ENCODE data around the gene CDC123.
"Not testable (repeated sequence)": the region's sequence is repeated elsewhere in the genome, so short reads cannot be mapped to it uniquely, and the experiment has no call there.

CDC123 gene

DNA sequence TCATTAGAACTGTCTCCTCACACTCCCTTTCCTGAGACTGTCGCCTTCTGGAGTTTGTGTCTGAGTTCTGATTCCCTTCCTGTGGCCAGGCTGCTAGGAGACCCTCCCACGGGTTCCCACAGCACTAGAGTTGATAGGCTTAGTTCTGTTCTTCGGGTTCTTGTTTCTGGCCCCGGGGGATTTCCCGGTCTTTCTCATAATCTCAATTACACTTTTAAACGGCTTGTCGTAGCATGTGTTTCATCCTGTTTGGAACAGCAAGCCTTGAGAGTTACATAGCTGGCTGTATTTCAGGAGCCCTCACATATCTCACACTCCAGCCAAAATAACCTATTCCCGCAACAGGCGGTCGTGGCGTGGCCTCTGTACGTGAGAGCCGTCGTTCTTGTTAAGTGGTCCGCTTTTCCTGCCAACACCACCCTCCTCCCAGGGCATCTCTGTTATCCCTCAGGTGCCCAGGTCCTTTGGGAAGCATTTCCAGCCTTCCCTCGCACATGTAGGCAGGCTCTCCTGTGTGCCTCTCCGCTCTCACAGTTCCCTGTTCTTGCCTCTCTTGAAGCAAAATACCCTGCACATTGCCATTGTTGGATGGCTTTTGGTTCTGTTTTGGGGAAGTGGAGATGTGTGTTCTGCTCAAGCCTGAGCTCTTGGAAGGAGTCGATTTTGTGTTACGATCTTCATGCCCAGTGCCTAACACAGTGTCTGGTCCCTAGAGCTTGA, 46.0 kb downstream of the CDC123 start:
- FAIRE-seq: peak; percentile 88
- no peak; the same call in 1 of the 2 replicates for TF ChIP-seq POLR2A (IDR thresholded peaks at IDR 0.05; ENCODE audit: low read depth, low read length)
- TF ChIP-seq POLR2AphosphoS5 (IDR thresholded peaks at IDR 0.05; ENCODE audit: low read depth, low read length): peak; percentile 47; the same call in 1 of the 2 replicates
- 0 out of 2 replicates have a peak, but pooled peaks have one; percentile 22 for TF ChIP-seq TAF1 (IDR thresholded peaks at IDR 0.05; ENCODE audit: low read depth, low read length)
- no peak for TF ChIP-seq POU2F2 (IDR thresholded peaks at IDR 0.05; ENCODE audit: low read depth, low read length)
- peak; percentile 82 for TF ChIP-seq SPI1 (IDR thresholded peaks at IDR 0.05; ENCODE audit: low read depth, low read length)
- TF ChIP-seq PAX5 (IDR thresholded peaks at IDR 0.05; ENCODE audit: insufficient read depth, low read length, severe bottlenecking): no peak
- peak; percentile 31 for DNase-seq (ENCODE audit: insufficient read length, low spot score)

DNA sequence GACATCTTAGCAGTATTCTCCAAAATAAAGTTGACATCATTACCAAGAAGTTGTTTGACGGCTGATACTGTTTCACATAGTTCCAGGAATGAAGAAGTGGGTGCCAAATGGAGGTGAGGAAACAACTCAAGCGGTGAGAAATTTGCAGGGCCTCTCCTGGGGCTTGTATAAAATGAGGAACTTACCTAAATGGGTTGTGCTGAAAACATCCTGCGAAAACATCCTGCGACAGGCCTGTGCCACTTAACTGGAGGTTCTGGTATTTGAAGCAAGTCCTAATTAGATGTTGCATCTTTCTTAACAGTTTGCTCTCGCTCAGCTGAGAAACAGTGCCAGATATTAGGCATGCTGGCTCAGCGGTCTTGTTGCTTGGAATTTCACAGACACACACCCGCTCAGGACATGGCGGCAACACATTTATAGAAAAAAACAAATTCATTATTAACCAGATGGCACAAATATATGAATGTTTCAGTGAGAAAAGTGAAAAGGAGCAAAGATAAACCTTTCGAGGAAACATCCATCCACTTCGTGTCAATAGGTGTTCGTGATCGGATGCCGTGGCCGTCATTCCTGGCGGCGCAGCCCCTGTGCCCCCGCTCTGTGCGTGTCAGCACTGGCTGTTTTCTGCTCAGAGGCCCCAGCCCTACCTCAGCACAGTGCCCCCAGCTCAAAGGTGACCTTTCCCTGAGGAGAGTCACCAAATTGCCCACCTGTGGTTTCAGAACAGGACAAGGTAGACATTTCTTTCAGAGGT, 48.1 kb downstream of the CDC123 start:
- TF ChIP-seq POLR2AphosphoS5 (IDR thresholded peaks at IDR 0.05; ENCODE audit: low read depth, low read length) (no peak), TAF1 (IDR thresholded peaks at IDR 0.05; ENCODE audit: low read depth, low read length) (no peak), POU2F2 (IDR thresholded peaks at IDR 0.05; ENCODE audit: low read depth, low read length) (no peak), SPI1 (IDR thresholded peaks at IDR 0.05; ENCODE audit: low read depth, low read length) (peak; percentile 77), PAX5 (IDR thresholded peaks at IDR 0.05; ENCODE audit: insufficient read depth, low read length, severe bottlenecking) (no peak), POLR2A (IDR thresholded peaks at IDR 0.05; ENCODE audit: low read depth, low read length) (no peak)
- FAIRE-seq (peak; percentile 82), DNase-seq (ENCODE audit: insufficient read length, low spot score) (no peak)

DNA sequence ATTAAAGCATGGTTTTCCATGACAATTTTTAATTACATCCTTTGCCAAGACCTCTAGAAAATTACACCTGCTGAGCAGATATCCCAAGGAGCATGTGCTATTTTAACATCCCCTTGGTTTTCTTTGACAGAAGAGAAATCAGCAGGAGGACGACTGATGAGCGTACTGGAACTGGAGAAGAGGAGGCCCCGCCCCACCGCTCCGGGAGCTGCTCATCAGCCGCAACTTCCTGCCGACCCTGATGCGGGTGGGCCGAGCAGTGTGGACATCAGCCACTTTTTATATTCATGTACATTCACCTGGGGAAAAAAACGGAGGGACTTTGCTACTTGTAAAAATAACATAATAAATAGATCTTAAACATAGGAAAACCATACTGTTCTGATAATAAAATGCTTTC, 54.2 kb downstream of the CDC123 start:
- DNase-seq (ENCODE audit: insufficient read length, low spot score) (no peak), FAIRE-seq (no peak)
- TF ChIP-seq SPI1 (IDR thresholded peaks at IDR 0.05; ENCODE audit: low read depth, low read length) (no peak), POLR2A (IDR thresholded peaks at IDR 0.05; ENCODE audit: low read depth, low read length) (no peak), POLR2AphosphoS5 (IDR thresholded peaks at IDR 0.05; ENCODE audit: low read depth, low read length) (no peak), PAX5 (IDR thresholded peaks at IDR 0.05; ENCODE audit: insufficient read depth, low read length, severe bottlenecking) (no peak), TAF1 (IDR thresholded peaks at IDR 0.05; ENCODE audit: low read depth, low read length) (no peak), POU2F2 (IDR thresholded peaks at IDR 0.05; ENCODE audit: low read depth, low read length) (no peak)

DNA sequence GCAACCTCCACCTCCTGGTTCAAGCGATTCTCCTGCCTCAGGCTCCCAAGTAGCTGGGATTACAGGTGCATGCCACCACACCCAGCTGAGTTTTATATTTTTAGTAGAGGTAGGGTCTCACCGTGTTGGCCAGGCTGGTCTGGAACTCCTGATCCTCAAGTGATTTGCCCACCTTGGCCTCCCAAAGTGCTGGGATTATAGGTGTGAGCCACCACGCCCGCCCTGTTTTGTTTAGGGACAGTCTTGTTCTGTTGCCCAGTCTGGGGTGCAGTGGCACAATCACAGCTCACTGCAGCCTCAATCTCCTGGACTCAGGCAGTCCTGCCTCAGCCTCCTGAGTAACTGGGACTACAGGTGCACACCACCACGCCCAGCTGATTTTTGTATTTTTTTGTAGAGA, 54.7 kb downstream of the CDC123 start:
- FAIRE-seq; DNase-seq (ENCODE audit: insufficient read length, low spot score): not testable (repeated sequence)

DNA sequence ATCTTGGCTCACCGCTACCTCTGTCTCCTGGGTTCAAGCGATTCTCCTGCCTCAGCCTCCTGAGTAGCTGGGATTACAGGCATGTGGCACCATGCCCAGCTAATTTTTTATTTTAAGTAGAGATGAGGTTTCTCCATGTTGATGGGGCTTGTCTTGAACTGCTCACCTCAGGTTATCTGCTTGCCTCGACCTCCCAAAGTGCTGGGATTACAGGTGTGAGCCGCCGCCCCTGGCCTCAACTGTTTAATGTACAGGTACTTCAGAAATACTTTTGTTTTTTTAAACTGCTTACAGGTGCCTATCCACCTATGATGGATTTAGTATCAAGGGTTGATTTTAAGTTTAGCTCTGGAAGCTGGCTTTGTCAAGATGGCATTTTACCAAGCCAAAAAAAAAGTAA, 55.6 kb downstream of the CDC123 start:
- no peak for FAIRE-seq
- DNase-seq (ENCODE audit: insufficient read length, low spot score): no peak
- TF ChIP-seq PAX5 (IDR thresholded peaks at IDR 0.05; ENCODE audit: insufficient read depth, low read length, severe bottlenecking) (no peak), POLR2AphosphoS5 (IDR thresholded peaks at IDR 0.05; ENCODE audit: low read depth, low read length) (no peak), POU2F2 (IDR thresholded peaks at IDR 0.05; ENCODE audit: low read depth, low read length) (no peak), POLR2A (IDR thresholded peaks at IDR 0.05; ENCODE audit: low read depth, low read length) (no peak)

DNA sequence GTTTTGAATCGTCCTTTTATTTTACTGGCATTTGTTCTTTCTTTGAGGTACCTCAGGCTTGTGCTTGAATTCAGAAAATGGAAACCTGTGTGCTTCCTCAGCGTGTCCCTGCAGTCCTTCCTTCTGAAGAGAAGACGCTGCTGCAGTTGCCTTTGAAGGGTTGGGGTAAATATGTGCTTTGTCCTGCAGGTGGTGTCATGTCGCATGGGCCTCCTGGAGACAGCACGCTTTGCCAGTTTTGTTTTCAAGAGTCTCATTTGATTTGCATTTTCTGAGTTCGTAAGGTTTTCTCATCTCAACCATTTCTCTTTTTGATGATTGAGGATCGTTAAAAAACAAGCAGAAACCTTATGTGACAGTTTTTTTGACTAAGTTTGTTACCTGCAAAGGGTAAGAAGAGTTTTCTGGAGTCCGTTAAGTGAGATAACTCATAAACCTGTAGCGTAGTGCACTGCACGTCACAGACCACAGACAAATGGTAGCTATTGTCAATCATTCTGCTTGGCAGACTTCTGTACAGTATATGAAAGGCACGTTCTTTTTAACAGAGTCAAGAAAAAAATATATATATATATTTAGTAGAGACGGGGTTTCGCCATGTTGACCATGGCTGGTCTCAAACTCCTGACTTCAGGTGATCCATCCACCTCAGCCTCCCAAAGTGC, 57.0 kb downstream of the CDC123 start:
- no peak for DNase-seq (ENCODE audit: insufficient read length, low spot score)

DNA sequence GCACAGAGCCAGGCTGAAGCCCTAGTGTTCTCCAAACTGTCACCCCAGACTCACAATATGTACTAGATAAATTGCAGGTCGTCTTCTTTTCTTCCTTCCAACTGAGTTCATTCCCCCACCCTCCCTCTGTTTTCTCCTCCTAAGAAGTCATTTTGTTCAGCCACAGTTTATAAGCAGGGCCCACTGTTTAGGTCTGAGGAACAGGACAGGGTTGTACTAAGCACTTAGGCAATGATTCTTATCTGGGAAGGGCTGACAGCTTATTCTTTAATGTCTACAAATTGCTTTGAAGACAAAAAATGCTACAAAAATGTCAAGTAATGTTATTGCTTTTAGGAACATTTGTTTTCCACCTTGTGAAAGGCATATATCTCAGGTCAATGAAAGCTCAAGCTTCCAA, 59.1 kb downstream of the CDC123 start:
- DNase-seq (ENCODE audit: insufficient read length, low spot score) (no peak), FAIRE-seq (no peak)
- TF ChIP-seq POLR2AphosphoS5 (IDR thresholded peaks at IDR 0.05; ENCODE audit: low read depth, low read length) (no peak), PAX5 (IDR thresholded peaks at IDR 0.05; ENCODE audit: insufficient read depth, low read length, severe bottlenecking) (no peak), TAF1 (IDR thresholded peaks at IDR 0.05; ENCODE audit: low read depth, low read length) (no peak), POU2F2 (IDR thresholded peaks at IDR 0.05; ENCODE audit: low read depth, low read length) (no peak), POLR2A (IDR thresholded peaks at IDR 0.05; ENCODE audit: low read depth, low read length) (no peak), SPI1 (IDR thresholded peaks at IDR 0.05; ENCODE audit: low read depth, low read length) (no peak)

More for the DNA sequence above, 57.0 kb downstream of the CDC123 start:
- FAIRE-seq: peak; percentile 72
- TF ChIP-seq POLR2A (IDR thresholded peaks at IDR 0.05; ENCODE audit: low read depth, low read length) (no peak), PAX5 (IDR thresholded peaks at IDR 0.05; ENCODE audit: insufficient read depth, low read length, severe bottlenecking) (no peak), SPI1 (IDR thresholded peaks at IDR 0.05; ENCODE audit: low read depth, low read length) (no peak), POLR2AphosphoS5 (IDR thresholded peaks at IDR 0.05; ENCODE audit: low read depth, low read length) (no peak), TAF1 (IDR thresholded peaks at IDR 0.05; ENCODE audit: low read depth, low read length) (no peak), POU2F2 (IDR thresholded peaks at IDR 0.05; ENCODE audit: low read depth, low read length) (no peak)

DNA sequence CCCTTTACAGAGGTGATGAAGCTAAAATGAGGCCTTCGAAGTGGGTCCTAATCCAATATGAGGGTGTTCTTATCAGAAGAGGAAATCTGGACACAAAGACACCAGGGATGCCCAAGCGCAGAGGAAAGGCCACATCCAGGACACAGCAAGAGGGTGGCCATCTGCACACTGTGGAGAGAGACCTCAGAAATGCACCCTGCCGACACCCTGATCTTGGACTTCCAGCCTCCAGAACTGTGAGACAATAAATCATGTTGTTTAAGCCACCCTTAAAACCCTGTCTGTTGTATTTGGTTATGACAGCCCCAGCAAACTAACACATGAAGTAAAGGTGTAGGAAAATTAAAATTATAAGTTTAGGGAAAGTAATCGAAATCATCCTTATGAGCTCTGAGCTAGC, 64.0 kb downstream of the CDC123 start:
- TF ChIP-seq TAF1 (IDR thresholded peaks at IDR 0.05; ENCODE audit: low read depth, low read length): no peak
- no peak for TF ChIP-seq POLR2AphosphoS5 (IDR thresholded peaks at IDR 0.05; ENCODE audit: low read depth, low read length)
- TF ChIP-seq PAX5 (IDR thresholded peaks at IDR 0.05; ENCODE audit: insufficient read depth, low read length, severe bottlenecking): no peak
- TF ChIP-seq POLR2A (IDR thresholded peaks at IDR 0.05; ENCODE audit: low read depth, low read length): no peak
- TF ChIP-seq SPI1 (IDR thresholded peaks at IDR 0.05; ENCODE audit: low read depth, low read length): no peak
- no peak for TF ChIP-seq POU2F2 (IDR thresholded peaks at IDR 0.05; ENCODE audit: low read depth, low read length)
- DNase-seq (ENCODE audit: insufficient read length, low spot score) (no peak), FAIRE-seq (no peak)

DNA sequence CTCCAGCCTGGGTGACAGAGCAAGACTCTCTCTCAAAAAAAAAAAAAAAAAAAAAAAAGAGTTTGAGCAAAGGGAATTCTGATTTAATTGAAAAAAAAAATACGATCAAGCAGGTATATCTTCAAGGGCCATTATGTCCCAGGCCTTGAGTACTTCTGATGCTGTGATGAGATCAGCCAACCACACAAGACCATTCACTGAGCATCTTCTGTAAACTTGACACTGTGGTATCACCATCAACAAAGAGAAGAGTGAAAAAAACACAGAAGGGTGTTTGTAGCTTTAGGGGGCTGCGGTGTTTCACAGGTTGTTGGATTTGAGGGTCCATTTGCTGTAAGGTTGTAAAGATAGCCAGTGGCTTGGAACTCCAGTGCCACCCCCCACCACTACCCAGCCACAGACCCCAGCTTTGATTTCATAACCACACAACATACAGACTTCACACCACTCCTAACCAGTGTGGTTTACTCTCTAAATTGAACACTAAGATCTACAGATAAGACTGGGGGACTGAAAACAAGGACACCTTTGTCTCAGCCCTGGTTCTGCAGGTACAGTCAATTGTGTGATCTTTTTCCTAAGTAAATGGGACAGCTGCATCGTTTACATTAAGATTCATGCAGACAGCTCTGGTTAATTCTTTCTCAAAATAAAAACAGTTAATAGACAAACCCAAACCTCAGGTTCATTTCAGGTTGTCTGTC, 66.4 kb downstream of the CDC123 start:
- peak; percentile 35 for FAIRE-seq
- DNase-seq (ENCODE audit: insufficient read length, low spot score): no peak
- TF ChIP-seq PAX5 (IDR thresholded peaks at IDR 0.05; ENCODE audit: insufficient read depth, low read length, severe bottlenecking) (no peak), POU2F2 (IDR thresholded peaks at IDR 0.05; ENCODE audit: low read depth, low read length) (no peak), SPI1 (IDR thresholded peaks at IDR 0.05; ENCODE audit: low read depth, low read length) (no peak), POLR2A (IDR thresholded peaks at IDR 0.05; ENCODE audit: low read depth, low read length) (no peak), POLR2AphosphoS5 (IDR thresholded peaks at IDR 0.05; ENCODE audit: low read depth, low read length) (no peak), TAF1 (IDR thresholded peaks at IDR 0.05; ENCODE audit: low read depth, low read length) (no peak)

Data from GM12891 (cell line).